ENCODE results near the gene CGB8.

The CGB8 gene

GRCh38 chr19:49071860-49072547 is 23.1 kb upstream of the CGB8 start:
- H3K4me3 ChIP-seq (ENCODE audit: low read length) = no peak overlapping the region
- no peak for DNase-seq (ENCODE audit: low read depth)

DNA sequence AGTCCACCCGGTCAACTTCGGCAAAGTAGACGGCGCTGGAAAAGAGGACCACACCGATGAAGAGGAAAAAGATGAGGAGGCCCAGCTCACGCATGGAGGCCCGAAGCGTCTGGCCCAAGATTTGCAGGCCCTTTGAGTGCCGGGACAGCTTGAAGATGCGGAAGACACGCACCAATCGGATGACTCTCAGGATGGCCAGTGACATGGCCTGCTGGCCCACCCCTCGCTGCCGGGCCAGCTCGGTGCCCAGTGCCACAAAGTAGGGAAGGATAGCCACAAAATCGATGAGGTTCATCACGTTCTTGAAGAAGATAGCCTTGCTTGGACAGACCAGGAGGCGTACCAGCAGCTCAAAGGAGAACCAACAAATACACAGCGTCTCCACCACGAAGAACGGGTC is 21.5 kb upstream of the CGB8 start:
- DNase-seq (ENCODE audit: low read depth) = no peak
- H3K4me3 ChIP-seq (ENCODE audit: low read length) = no peak overlapping the region
- TF ChIP-seq, protein P1, sequence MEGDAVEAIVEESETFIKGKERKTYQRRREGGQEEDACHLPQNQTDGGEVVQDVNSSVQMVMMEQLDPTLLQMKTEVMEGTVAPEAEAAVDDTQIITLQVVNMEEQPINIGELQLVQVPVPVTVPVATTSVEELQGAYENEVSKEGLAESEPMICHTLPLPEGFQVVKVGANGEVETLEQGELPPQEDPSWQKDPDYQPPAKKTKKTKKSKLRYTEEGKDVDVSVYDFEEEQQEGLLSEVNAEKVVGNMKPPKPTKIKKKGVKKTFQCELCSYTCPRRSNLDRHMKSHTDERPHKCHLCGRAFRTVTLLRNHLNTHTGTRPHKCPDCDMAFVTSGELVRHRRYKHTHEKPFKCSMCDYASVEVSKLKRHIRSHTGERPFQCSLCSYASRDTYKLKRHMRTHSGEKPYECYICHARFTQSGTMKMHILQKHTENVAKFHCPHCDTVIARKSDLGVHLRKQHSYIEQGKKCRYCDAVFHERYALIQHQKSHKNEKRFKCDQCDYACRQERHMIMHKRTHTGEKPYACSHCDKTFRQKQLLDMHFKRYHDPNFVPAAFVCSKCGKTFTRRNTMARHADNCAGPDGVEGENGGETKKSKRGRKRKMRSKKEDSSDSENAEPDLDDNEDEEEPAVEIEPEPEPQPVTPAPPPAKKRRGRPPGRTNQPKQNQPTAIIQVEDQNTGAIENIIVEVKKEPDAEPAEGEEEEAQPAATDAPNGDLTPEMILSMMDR (conservative IDR thresholded peaks at IDR 0.05; ENCODE audit: low read depth, low read length) = no peak

More at GRCh38 chr19:49071860-49072547, 23.1 kb upstream of the CGB8 start:
- TF ChIP-seq, protein P1 (conservative IDR thresholded peaks at IDR 0.05; ENCODE audit: low read depth, low read length) = no peak

DNA sequence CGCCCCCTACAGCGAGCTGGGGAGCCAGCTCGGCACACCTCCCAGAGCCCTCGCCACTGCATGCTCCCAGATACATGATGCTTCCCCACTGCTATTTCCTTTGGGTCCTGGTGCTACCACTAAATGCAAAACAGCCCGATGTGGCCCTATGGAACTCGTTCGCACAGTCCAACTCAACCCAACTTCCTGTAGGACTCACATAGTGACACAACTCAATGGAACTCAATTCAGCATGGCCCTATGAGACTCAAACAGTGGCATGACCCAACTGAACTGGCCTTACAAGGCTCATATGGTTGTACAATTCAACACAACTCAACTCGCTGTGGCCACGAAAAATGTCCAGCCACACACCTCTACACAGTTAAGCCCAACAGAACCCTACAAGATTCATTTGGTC is 20.1 kb upstream of the CGB8 start:
- no peak overlapping the region for H3K4me3 ChIP-seq (ENCODE audit: low read length)
- DNase-seq (ENCODE audit: low read depth) = no peak
- TF ChIP-seq, protein P1 (conservative IDR thresholded peaks at IDR 0.05; ENCODE audit: low read depth, low read length) = no peak

DNA sequence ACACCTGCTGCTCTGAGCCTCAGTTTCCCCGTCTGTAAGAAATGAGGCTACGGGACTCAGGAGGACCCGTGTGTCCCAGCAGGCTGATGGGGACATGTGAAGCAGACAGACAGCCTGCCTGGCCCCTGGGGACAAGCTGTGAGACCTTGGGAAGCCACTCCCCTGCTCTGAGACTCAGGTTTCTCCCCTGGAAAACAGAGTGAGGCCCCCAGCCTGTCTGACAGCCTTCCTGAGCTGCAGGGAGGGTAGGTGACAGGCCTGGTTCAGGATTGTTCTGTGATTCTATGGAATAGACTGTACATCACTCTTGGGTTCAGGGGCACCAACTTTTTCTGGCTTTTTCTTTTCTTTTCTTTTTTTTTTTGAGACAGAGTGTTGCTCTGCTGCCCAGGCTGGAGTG is 18.6 kb upstream of the CGB8 start:
- no peak overlapping the region for H3K4me3 ChIP-seq (ENCODE audit: low read length)
- DNase-seq (ENCODE audit: low read depth) = no peak
- TF ChIP-seq, protein P1 (conservative IDR thresholded peaks at IDR 0.05; ENCODE audit: low read depth, low read length) = no peak

- no peak overlapping the region for H3K4me3 ChIP-seq (ENCODE audit: low read length)
- no peak for DNase-seq (ENCODE audit: low read depth)
- TF ChIP-seq, protein P1 (conservative IDR thresholded peaks at IDR 0.05; ENCODE audit: low read depth, low read length) = no peak
Measured at GRCh38 chr19:49065905-49066512, 17.1 kb upstream of the CGB8 start.

- DNase-seq (ENCODE audit: low read depth) = no peak
- peak within 1 kb of the TSS; percentile 29 for H3K4me3 ChIP-seq (ENCODE audit: low read length)
- TF ChIP-seq, protein P1 (conservative IDR thresholded peaks at IDR 0.05; ENCODE audit: low read depth, low read length) = no peak
Measured at GRCh38 chr19:49064768-49065611, 16.1 kb upstream of the CGB8 start, which contains the start of gene NTF4. NTF4 (minus strand) TSS chr19:49064818; CDS start chr19:49061997, 2,821 bp downstream.
